ENCODE measurements around the gene GPR84. TPM values are rescaled to one million over a fixed set of nuclear protein-coding genes. Genes with fewer than 3 reads are reported as not detected.

Gene GPR84
- total and polyA plus RNA-seq, 9 of the 15 experiments (the other 6 are each of a cell fraction or from before 2014, with no cell fraction given), result 0.07 to 0.18 (median 0.11) TPM; not detected in 5

- TF ChIP-seq FOS (IDR thresholded peaks at IDR 0.05; ENCODE audit: extremely low read depth, insufficient read length), result no peak
- no peak for TF ChIP-seq ZFP1 (CRISPR knock-in tag; IDR thresholded peaks at IDR 0.05)
- no peak for TF ChIP-seq ZNF217 (CRISPR knock-in tag; IDR thresholded peaks at IDR 0.05)
- TF ChIP-seq FOXM1 (IDR thresholded peaks at IDR 0.05; ENCODE audit: low read depth), result no peak
- TF ChIP-seq FOXM1 (CRISPR knock-in tag; IDR thresholded peaks at IDR 0.05; ENCODE audit: low read depth), result no peak
- no peak for TF ChIP-seq HNRNPH1 (optimal IDR thresholded peaks at IDR 0.05; ENCODE audit: low read depth, low read length)
- no peak for TF ChIP-seq HMGN3 (IDR thresholded peaks at IDR 0.05; ENCODE audit: borderline replicate concordance, extremely low read depth, insufficient read length, low read depth, low read length)
- no peak for TF ChIP-seq E2F3 (CRISPR knock-in tag; IDR thresholded peaks at IDR 0.05)
- no peak for TF ChIP-seq ILF3 (IDR thresholded peaks at IDR 0.05; ENCODE audit: borderline replicate concordance)
- TF ChIP-seq SREBF2 (CRISPR knock-in tag; IDR thresholded peaks at IDR 0.05), result no peak
- no peak for TF ChIP-seq SAFB (IDR thresholded peaks at IDR 0.05; ENCODE audit: borderline replicate concordance, low read depth, low read length)
- peak; percentile 91 for TF ChIP-seq CBFA2T3 (IDR thresholded peaks at IDR 0.05)
- no peak for TF ChIP-seq ZNF586 (CRISPR knock-in tag; conservative IDR thresholded peaks at IDR 0.05)
- peak; percentile 49 for TF ChIP-seq DPF2 (IDR thresholded peaks at IDR 0.05)
- TF ChIP-seq U2AF1 (optimal IDR thresholded peaks at IDR 0.05; ENCODE audit: low read depth, low read length), result no peak
- TF ChIP-seq ZBTB26 (CRISPR knock-in tag; IDR thresholded peaks at IDR 0.05), result no peak
- TF ChIP-seq PCBP2 (IDR thresholded peaks at IDR 0.05; ENCODE audit: low read depth, low read length, poor library complexity, severe bottlenecking), result no peak
- TF ChIP-seq, protein P1, sequence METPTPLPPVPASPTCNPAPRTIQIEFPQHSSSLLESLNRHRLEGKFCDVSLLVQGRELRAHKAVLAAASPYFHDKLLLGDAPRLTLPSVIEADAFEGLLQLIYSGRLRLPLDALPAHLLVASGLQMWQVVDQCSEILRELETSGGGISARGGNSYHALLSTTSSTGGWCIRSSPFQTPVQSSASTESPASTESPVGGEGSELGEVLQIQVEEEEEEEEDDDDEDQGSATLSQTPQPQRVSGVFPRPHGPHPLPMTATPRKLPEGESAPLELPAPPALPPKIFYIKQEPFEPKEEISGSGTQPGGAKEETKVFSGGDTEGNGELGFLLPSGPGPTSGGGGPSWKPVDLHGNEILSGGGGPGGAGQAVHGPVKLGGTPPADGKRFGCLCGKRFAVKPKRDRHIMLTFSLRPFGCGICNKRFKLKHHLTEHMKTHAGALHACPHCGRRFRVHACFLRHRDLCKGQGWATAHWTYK (CRISPR knock-in tag; IDR thresholded peaks at IDR 0.05), result no peak
- TF ChIP-seq ZNF274 (IDR thresholded peaks at IDR 0.05; ENCODE audit: borderline replicate concordance, low read depth, low read length), result no peak
- TF ChIP-seq, protein P2, sequence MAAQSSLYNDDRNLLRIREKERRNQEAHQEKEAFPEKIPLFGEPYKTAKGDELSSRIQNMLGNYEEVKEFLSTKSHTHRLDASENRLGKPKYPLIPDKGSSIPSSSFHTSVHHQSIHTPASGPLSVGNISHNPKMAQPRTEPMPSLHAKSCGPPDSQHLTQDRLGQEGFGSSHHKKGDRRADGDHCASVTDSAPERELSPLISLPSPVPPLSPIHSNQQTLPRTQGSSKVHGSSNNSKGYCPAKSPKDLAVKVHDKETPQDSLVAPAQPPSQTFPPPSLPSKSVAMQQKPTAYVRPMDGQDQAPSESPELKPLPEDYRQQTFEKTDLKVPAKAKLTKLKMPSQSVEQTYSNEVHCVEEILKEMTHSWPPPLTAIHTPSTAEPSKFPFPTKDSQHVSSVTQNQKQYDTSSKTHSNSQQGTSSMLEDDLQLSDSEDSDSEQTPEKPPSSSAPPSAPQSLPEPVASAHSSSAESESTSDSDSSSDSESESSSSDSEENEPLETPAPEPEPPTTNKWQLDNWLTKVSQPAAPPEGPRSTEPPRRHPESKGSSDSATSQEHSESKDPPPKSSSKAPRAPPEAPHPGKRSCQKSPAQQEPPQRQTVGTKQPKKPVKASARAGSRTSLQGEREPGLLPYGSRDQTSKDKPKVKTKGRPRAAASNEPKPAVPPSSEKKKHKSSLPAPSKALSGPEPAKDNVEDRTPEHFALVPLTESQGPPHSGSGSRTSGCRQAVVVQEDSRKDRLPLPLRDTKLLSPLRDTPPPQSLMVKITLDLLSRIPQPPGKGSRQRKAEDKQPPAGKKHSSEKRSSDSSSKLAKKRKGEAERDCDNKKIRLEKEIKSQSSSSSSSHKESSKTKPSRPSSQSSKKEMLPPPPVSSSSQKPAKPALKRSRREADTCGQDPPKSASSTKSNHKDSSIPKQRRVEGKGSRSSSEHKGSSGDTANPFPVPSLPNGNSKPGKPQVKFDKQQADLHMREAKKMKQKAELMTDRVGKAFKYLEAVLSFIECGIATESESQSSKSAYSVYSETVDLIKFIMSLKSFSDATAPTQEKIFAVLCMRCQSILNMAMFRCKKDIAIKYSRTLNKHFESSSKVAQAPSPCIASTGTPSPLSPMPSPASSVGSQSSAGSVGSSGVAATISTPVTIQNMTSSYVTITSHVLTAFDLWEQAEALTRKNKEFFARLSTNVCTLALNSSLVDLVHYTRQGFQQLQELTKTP (IDR thresholded peaks at IDR 0.05; ENCODE audit: low read depth in 1 of 2, partially characterized antibody in 2 of 2), result no peak
Measured at GRCh38 chr12:54390668-54391551, 26.6 kb upstream of the GPR84 start (continued).

Data from K562 (cell line).